Endothelial cell of umbilical vein (primary cell): Measurements from ENCODE around the gene CTNND2. TPM values are rescaled to one million over a fixed set of nuclear protein-coding genes. Genes with fewer than 3 reads are reported as not detected.

Experiments used
- BruUV-seq: library from RNA; stranded (reverse); fragments of 400-500 nt; replicated peaks from 2 replicates; lab custom pipeline; 2021; lab: Mats Ljungman, UMichigan
- CTCF ChIA-PET: fragments of 300-600, 350-600 bp; sonication (Branson Sonifier 250); formaldehyde crosslinking; loops from one replicate; lab custom pipeline; 2021; ENCODE audit warnings: antibody characterized with exemption, inconsistent platforms; lab: Charles Lee
- POLR2A ChIA-PET: fragments of 300-600, 350-600 bp; sonication (Branson Sonifier 250); formaldehyde crosslinking; loops from one replicate; lab custom pipeline; 2021; ENCODE audit warnings: antibody characterized with exemption, inconsistent platforms; lab: Charles Lee
- DNase-seq: peaks from one replicate; pipeline ENCODE4 v3.0.0-alpha.2; 2011; ENCODE audit warnings: low read depth, low spot score
- FAIRE-seq: peaks from 2 replicates; lab custom pipeline; 2011; peaks lifted over from hg19 to GRCh38; lab: Jason Lieb, UNC
- H2AFZ ChIP-seq: 2 replicates; pipeline ENCODE4 v1.6.0; 2012; ENCODE audit warnings: low read depth, low read length, control low read depth, inconsistent platforms
- H3K27ac ChIP-seq: 2 replicates; pipeline ENCODE4 v1.5.1; 2011; ENCODE audit warnings: low read depth, mild to moderate bottlenecking, control low read depth, low read length, moderate library complexity; ENCODE audit not compliant: insufficient read depth
- H3K27me3 ChIP-seq, 2 experiments: 2 replicates each; pipeline versions ENCODE4 v1.6.0 to v1.6.1; 2011; ENCODE audit warnings: low read length in 2 of 2, mixed read lengths in 1 of 2; ENCODE audit not compliant: control insufficient read depth in 2 of 2, insufficient read depth in 2 of 2
- H3K36me3 ChIP-seq, 2 experiments: 2 replicates in 1 of 2; 3 replicates in 1 of 2; pipeline ENCODE4 v1.5.1; 2011; ENCODE audit warnings: low read length in 2 of 2, mild to moderate bottlenecking in 1 of 2, moderate library complexity in 1 of 2; ENCODE audit not compliant: control insufficient read depth in 2 of 2, insufficient read depth in 2 of 2; ENCODE audit errors: extremely low read depth in 1 of 2
- H3K4me1 ChIP-seq: 3 replicates; pipeline ENCODE4 v1.5.1; 2011; ENCODE audit warnings: mild to moderate bottlenecking, low read length; ENCODE audit not compliant: control insufficient read depth, insufficient read depth; ENCODE audit errors: extremely low read depth
- H3K4me2 ChIP-seq: 2 replicates; pipeline ENCODE4 v1.6.1; 2011; ENCODE audit warnings: low read length, control low read depth, mixed read lengths; ENCODE audit not compliant: insufficient read depth
- H3K4me3 ChIP-seq, 3 experiments: fragments of 200-600 bp in 1 of 3; sonication (generic), shearing (Covaris generic) in 1 of 3; replicated peaks in 1 of 3; 2 replicates each; pipeline ENCODE4 v1.5.1; 2011 to 2016; ENCODE audit warnings: control low read depth in 3 of 3, low read length in 3 of 3, mild to moderate bottlenecking in 2 of 3, inconsistent platforms in 1 of 3, low read depth in 1 of 3, moderate library complexity in 1 of 3; ENCODE audit not compliant: insufficient read depth in 1 of 3
- H3K79me2 ChIP-seq: 2 replicates; pipeline ENCODE4 v1.6.0; 2012; ENCODE audit warnings: low read length, inconsistent platforms; ENCODE audit not compliant: control insufficient read depth, insufficient read depth
- H3K9ac ChIP-seq: replicated peaks from 2 replicates; pipeline ENCODE3; 2011; ENCODE audit warnings: low read length, control low read depth; ENCODE audit not compliant: insufficient read depth; ENCODE audit errors: extremely low read depth
- H3K9me1 ChIP-seq: replicated peaks from 3 replicates; pipeline ENCODE4 v1.6.0; 2011; ENCODE audit warnings: mild to moderate bottlenecking, low read length; ENCODE audit not compliant: control insufficient read depth, insufficient read depth; ENCODE audit errors: extremely low read depth
- H3K9me3 ChIP-seq: replicated peaks from 2 replicates; pipeline ENCODE4 v1.5.1; 2012; ENCODE audit warnings: low read length, inconsistent platforms; ENCODE audit not compliant: control insufficient read depth, insufficient read depth
- H4K20me1 ChIP-seq: replicated peaks from 2 replicates; pipeline ENCODE3; 2011; ENCODE audit warnings: mild to moderate bottlenecking, low read length; ENCODE audit not compliant: control insufficient read depth, insufficient read depth; ENCODE audit errors: extremely low read depth
- EZH2 ChIP-seq: IDR thresholded peaks from 2 replicates; pipeline ENCODE4 v1.6.1; 2012; ENCODE audit warnings: borderline replicate concordance, low read depth, mild to moderate bottlenecking, moderate library complexity, low read length, inconsistent platforms; ENCODE audit not compliant: severe bottlenecking
- FOS ChIP-seq: IDR thresholded peaks from 2 replicates; pipeline ENCODE4 v1.6.1; 2011; ENCODE audit warnings: mild to moderate bottlenecking, low read length, moderate library complexity, borderline replicate concordance; ENCODE audit not compliant: insufficient read depth
- GATA2 ChIP-seq: IDR thresholded peaks from 2 replicates; pipeline ENCODE4 v1.7.0; 2011; ENCODE audit warnings: low read depth, mild to moderate bottlenecking, moderate library complexity, mixed read lengths, low read length; ENCODE audit not compliant: insufficient read length, insufficient read depth
- JUN ChIP-seq: IDR thresholded peaks from 2 replicates; pipeline ENCODE4 v1.6.1; 2011; ENCODE audit warnings: borderline replicate concordance, low read depth; ENCODE audit not compliant: insufficient read length, insufficient read depth
- MYC ChIP-seq: IDR thresholded peaks from one replicate; pipeline ENCODE4 v1.6.1; 2011; ENCODE audit warnings: mild to moderate bottlenecking, low read depth, low read length
- POLR2A ChIP-seq: IDR thresholded peaks from 2 replicates; pipeline ENCODE4 v1.6.1; 2012; ENCODE audit warnings: low read depth, mild to moderate bottlenecking, control low read depth, low read length
- POLR2AphosphoS5 ChIP-seq: IDR thresholded peaks from 2 replicates; pipeline ENCODE4 v1.6.1; 2012; ENCODE audit warnings: low read depth, mild to moderate bottlenecking, control low read depth, low read length, moderate library complexity; ENCODE audit not compliant: insufficient read depth
- dilution Hi-C: fragments of 300-500 bp; cut with MboI; formaldehyde crosslinking; loops from one replicate; pipeline ENCODE4 v1.15.0; 2019; ENCODE audit warnings: low sequenced_read_pairs; ENCODE audit not compliant: extremely low pct_ligation_motif_present
- intact Hi-C: fragments of 100-400 bp; cut with micrococcal nuclease; formaldehyde crosslinking; loops from one replicate; pipeline ENCODE4 v1.10.0; 2022
- polyA plus RNA-seq, 4 experiments: library from polyadenylated mRNA; depleted of rRNA in 3 of 4; stranded (reverse) in 3 of 4; unstranded in 1 of 4; fragments of >200 nt; gene quantifications; 2 replicates each; pipeline versions ENCODE4 v1.2.1 to v1.2.3, GENCODE V29; 2011 to 2012; ENCODE audit warnings: missing spikeins in 1 of 4
- total RNA-seq: library from RNA; stranded (reverse); gene quantifications from 2 replicates; pipeline ENCODE4 v1.2.3, GENCODE V29; 2021
- TF ChIP-seq, protein P1 (sequence below): IDR thresholded peaks from 2 replicates; pipeline ENCODE4 v1.6.1; 2011; ENCODE audit not compliant: insufficient read depth, insufficient read length
- TF ChIP-seq, protein P2 (sequence below), 2 donors: IDR thresholded peaks; 1 replicate in 1 of 2; 2 replicates in 1 of 2; pipeline ENCODE4 v1.5.1; 2011; ENCODE audit warnings: low read length in 2 of 2, mild to moderate bottlenecking in 2 of 2, moderate library complexity in 2 of 2, control low read depth in 1 of 2, inconsistent platforms in 1 of 2, low read depth in 1 of 2; ENCODE audit not compliant: insufficient read depth in 1 of 2; ENCODE audit errors: extremely low read depth in 1 of 2

CTNND2 gene
- total and polyA plus RNA-seq, 2 donors (not counting 3 experiments of a cell fraction or from before 2014, with no cell fraction given), result not detected

DNA sequence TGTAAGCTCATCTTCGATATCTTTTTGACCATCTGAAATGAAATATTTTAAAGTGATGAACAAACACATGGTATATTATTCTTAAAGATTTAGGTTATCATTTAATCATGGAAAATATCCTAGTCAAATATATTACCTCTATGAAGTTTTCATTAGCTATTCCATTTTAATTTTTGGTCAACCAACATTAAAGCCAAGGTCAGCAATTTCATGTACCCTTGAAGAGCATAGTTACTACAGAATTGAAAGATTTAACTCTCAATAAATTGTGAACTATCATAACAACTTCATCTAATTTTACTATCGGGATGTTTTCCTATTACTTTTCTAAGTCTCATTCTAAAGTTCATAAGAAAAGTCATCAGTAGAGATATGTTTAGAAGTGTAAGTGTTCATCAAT, 492.6 kb downstream of the CTNND2 start:
- CTCF ChIA-PET, result no interaction called here
- Histone ChIP-seq H2AFZ (no peak overlapping the region), H3K79me2 (no peaks in the 10 kb centered on the region), H3K27me3 (no peaks in the 10 kb centered on the region), H3K4me2 (no peak overlapping the region), H3K27ac (no peak overlapping the region), H3K36me3 (no peaks in the 10 kb centered on the region), H3K4me3 (no peak overlapping the region), H3K9me3 (no peaks in the 10 kb centered on the region), H3K9ac (no peak overlapping the region), H4K20me1 (no peaks in the 10 kb centered on the region), H3K9me1 (no peaks in the 10 kb centered on the region), H3K4me1 (no peaks in the 10 kb centered on the region)
- no TSS peak for BruUV-seq
- intact Hi-C loops, result no loop called here
- FAIRE-seq (no peak), DNase-seq (no peak)
- POLR2A ChIA-PET, result no interaction called here
- dilution Hi-C loops, result no loop called here
- TF ChIP-seq MYC (no peak), JUN (no peak), EZH2 (no peak), FOS (no peak), POLR2A (no peak), GATA2 (no peak), POLR2AphosphoS5 (no peak)
- TF ChIP-seq, protein P1, sequence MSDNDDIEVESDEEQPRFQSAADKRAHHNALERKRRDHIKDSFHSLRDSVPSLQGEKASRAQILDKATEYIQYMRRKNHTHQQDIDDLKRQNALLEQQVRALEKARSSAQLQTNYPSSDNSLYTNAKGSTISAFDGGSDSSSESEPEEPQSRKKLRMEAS, result no peak
- TF ChIP-seq, protein P2, sequence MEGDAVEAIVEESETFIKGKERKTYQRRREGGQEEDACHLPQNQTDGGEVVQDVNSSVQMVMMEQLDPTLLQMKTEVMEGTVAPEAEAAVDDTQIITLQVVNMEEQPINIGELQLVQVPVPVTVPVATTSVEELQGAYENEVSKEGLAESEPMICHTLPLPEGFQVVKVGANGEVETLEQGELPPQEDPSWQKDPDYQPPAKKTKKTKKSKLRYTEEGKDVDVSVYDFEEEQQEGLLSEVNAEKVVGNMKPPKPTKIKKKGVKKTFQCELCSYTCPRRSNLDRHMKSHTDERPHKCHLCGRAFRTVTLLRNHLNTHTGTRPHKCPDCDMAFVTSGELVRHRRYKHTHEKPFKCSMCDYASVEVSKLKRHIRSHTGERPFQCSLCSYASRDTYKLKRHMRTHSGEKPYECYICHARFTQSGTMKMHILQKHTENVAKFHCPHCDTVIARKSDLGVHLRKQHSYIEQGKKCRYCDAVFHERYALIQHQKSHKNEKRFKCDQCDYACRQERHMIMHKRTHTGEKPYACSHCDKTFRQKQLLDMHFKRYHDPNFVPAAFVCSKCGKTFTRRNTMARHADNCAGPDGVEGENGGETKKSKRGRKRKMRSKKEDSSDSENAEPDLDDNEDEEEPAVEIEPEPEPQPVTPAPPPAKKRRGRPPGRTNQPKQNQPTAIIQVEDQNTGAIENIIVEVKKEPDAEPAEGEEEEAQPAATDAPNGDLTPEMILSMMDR (IDR thresholded peaks at IDR 0.05; ENCODE audit: extremely low read depth in 1 of 2, insufficient read depth in 1 of 2, low read depth in 1 of 2, low read length in 2 of 2), result no peak
